GM19395 (cell line): ENCODE data around the gene UBE2J2.

Experiments used
- ATAC-seq: cut with Tn5 transposase; IDR thresholded peaks from one replicate; pipeline ENCODE4 v1.9.1; 2021; ENCODE audit warnings: mild to moderate bottlenecking, moderate library complexity; ENCODE audit not compliant: unreplicated experiment

Gene UBE2J2

GRCh38 chr1:1242461-1243265 is 31.0 kb downstream of the UBE2J2 start:
- ATAC-seq: no peak

DNA sequence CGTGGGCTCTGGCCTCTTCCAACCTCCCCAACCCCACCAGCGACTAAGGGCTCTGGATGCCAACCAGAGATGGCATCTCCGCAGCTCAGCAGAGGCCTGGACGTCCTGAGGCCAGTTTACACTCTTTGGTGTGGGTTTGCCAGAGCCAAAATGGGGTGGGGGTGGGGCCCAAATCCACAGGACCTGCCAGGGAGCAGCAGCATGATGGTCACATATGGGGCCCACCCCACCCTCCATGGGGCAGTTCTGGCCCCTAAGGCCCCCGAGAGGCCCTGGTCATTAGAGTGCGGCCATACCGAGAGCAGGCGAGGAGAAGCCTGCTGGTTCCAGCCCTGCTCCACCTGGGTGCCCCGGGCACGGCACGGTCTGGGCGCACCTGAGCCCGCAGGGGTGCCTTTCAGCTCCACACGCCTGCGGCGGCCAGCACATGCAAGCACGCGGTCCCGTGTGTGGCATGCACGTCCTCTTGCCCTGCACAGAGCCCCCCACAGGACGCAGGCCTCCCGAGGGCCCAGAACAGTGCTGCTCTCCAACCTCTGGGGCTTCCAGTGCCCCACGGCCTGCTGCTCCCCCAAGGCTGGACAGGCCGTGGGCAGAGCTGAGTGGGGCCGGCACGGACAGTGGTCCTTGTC is 31.9 kb downstream of the UBE2J2 start:
- no peak for ATAC-seq

DNA sequence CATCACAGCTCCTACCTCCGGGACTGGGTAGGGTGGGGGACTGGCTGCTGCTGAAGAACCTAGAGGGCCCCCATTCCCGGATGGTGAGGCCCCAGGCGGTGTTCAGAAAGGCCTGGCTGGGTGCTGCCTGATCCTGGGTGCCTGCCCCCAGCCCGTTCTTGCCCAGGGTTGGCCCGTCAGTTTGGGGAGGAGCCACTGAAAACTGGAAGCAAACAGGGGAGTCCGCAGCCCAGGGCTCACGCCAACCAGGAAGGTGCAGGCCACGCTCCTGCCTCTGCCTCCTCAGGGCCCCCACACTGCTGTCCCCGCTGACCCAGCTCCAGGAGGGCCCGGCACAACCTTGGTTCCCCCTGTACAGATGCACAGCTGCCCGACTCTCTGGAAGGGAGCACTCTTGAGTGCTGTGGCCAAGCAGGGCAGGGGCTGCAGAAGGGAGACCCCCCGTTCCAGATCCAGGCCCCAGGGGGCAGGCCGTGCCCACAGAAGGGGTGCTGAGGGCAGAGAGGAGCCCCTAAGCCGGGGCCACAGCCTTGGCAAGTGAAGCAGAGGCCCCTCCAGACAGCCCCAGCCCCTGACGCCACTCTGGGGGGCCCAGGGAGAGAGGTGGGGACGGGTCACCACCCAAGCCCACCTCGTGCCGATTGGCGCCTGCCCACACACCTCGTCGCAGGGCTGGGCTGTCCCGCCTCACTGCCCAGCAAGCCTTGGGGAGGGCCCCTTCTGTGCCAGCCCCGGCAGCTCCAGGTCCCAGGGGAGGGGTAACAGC is 32.6 kb downstream of the UBE2J2 start:
- ATAC-seq: no peak

GRCh38 chr1:1240348-1240732 is 33.3 kb downstream of the UBE2J2 start:
- no peak for ATAC-seq

GRCh38 chr1:1239614-1240347 is 33.9 kb downstream of the UBE2J2 start:
- no peak for ATAC-seq

- ATAC-seq: no peak
Observed at GRCh38 chr1:1239227-1239613, 34.4 kb downstream of the UBE2J2 start.

DNA sequence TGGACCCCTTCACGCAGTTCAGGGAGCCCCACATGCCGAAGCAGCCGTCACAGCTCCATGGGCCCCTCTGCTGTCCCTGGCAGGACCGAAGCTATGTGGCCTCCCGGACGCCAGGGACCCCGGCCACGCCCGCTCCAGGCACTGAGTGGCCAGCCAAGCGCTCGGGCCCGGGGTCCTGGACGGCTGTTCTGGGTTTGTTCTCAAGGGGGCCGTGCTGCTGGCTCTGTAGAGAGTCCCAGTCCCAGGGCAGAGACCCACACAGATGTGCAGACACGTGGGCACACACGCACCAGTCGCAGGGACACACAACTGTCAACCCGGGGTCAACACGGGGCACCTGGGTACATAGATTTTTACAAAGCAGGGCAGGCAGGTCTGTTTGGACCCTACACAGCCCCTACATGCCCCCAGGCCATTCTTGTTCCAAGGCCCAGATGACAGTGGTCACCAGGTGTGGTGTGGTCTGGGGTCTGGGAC is 34.9 kb downstream of the UBE2J2 start:
- ATAC-seq: no peak

DNA sequence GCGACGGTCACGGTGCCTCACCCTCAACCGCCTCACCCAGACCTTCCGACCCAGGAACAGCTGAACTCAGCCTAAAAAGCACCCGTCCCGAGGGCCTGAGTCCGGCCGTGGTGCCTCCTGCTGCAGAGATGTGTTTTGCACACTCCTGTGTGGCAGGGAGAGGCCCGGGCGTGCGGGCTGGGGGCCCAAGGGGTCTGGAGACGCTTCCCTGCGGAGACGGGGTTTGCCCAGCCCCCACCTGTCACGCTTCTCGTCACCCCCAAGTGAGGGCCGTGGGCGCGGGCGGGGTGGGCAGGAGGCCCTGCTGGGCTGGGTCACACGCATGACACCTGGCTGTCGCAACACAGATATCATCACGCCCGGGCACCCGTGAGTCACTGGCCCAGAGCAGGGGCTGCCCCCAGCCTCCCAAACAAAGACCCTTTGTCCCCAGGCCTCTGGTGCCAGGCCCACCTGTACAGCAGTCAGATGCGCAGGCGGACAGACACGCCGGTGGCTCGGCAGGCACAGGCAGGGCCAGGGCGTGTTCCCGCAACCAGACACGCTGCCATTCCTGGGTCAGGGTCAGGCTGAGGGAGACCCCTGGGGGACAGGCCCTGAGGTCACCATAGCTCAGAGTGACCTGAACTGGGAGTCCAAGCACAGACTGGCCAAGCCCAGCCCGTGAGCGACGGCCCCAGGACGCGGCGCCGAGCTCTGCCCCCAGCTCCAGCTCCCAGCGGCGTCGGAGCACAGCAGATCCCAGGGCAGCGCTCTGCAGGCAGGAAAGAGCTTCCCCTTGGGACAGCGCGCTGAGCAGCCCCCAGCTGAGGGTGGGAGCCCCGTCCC is 35.6 kb downstream of the UBE2J2 start:
- ATAC-seq: no peak

GRCh38 chr1:1236945-1237873 is 36.4 kb downstream of the UBE2J2 start:
- no peak for ATAC-seq

DNA sequence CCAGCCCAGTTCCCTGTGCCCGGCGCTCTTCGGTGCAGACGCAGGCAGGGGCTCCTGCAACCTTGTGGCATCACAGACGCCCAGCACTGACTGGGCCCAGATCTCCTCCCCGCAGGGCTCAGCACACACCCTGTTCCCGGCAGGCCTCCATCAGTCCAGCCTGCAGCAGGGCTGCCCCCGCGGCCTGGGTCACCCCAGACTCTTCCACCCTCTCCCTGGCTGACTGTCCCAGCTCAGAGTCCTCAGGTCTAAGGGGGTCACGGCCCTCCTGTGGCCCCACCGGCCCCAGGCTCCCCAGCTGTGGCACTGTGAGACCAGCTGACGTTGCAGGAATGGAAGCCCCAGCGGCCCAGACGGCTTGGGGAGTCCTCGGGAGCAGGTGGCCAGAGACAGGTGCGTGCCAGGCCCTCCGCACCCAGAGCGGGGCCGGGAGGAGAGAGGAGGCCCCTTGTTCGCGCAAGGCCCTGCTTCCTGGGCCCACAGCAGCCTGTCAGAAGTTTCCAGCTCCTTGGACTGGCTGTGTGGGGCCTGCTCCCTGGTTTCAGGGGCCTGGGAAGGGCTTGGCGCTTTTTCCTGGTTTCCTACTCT is 37.4 kb downstream of the UBE2J2 start:
- ATAC-seq: no peak

DNA sequence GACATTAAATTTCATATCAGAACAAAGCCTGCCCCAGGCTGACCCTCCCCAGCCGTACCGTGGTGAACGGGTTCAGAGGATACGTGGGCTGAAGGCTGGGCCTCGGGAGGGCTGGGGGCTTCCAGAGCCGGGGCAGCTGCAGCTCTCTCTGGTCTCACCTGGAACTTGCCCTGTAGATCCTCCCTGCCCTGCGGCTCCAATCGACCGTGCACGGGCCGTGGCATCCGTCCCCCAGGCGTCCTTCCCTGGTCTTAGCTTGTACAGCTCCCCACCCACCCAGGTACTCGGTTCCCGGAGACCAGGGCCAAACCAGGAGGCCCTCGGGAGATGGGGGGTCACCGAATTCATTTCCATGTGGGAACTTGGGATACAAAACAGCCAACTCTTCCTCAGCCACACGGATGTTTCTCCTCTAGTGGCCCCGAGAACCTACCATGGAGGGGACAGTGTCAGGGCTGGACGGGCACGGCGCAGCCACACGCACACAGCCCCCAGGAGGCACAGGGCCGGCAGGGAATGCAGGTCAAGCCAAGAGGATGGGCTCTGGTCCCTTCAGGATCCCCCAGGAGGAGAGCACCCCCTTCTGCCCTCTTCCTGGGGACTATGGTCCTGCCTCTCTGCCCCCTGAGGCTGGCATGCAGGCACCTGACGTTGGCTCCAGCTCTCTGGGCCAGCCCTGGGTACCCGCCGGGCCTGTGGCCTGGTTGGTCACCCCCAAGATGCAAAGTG is 38.5 kb downstream of the UBE2J2 start:
- no peak for ATAC-seq

- ATAC-seq: no peak
Observed at GRCh38 chr1:1234180-1234808, 39.4 kb downstream of the UBE2J2 start.

DNA sequence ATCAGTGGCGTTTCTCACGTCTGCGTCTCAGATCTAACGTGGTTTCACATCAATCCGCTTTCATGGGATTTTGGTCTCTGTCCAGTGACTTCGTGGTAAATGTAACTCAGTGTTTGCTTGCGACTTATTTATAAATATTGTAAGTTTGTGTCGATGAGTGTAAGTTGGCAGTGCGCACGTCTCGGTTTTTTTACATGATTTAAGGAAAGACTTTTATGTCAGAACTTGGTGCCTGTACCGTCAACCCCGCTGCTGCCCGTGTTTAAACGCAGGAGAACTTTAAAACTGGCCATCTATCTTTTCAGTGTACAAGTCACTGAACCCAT is 40.1 kb downstream of the UBE2J2 start:
- no peak for ATAC-seq

GRCh38 chr1:1232796-1233566 is 40.7 kb downstream of the UBE2J2 start:
- ATAC-seq: no peak

DNA sequence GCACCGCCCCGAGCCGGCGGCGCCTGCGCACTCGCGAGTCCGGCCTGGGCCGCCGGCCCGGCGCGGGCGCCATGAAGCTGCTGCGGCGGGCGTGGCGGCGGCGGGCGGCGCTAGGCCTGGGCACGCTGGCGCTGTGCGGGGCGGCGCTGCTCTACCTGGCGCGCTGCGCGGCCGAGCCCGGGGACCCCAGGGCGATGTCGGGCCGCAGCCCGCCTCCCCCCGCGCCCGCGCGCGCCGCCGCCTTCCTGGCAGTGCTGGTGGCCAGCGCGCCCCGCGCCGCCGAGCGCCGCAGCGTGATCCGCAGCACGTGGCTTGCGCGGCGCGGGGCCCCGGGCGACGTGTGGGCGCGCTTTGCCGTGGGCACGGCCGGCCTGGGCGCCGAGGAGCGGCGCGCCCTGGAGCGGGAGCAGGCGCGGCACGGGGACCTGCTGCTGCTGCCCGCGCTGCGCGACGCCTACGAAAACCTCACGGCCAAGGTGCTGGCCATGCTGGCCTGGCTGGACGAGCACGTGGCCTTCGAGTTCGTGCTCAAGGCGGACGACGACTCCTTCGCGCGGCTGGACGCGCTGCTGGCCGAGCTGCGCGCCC is 41.4 kb downstream of the UBE2J2 start, which contains the start of gene B3GALT6:
Gene B3GALT6, plus strand, starts transcription at position 30 of the 588 bp plus-strand sequence. Its CDS starts 42 bp downstream, at position 72.
- peak; percentile 3 for ATAC-seq

DNA sequence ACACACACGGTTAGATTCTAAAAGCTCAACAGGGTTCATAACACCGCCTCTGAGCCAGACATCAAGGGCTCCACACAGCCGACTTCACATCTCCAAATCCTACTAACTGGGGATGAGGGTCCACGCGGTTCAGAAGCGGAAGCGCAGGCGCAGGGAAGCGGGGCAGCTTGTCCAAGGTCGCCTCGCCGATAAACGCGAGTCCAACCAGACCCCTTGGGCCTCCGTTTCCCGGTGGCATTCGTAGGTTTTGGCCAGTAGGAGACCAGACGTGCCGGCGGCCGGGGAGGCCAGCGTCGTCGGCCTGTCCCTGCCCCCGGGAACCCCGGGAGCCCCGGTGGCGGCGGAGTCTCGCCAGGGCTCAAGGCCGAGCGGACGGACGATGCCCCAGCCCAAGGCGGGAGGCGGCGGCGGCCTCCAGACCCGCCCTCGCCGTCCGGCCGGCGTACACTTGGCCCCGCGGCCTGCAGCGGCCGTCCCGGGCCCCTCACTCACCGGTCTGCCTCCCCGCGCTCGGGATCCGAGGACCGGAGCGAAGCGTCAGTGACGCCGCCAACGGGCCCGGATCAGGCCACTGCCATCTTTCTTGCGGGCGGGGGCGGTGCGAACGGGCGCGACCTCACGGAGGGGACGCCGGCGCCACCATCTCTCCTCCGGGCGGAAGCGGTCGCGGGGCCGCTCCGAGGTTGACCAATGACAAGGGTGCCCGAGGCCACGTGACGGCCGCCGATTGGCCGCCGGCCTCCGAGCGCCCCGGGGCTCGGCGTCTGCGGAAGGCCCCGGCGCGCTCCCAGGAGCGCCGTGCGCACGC is 42.0 kb downstream of the UBE2J2 start, which contains the start of gene SDF4:
Gene SDF4, minus strand, starts transcription at position 602 of the 808 bp plus-strand sequence. CDS start 3,229 bp downstream, outside the sequence.
- ATAC-seq: peak; percentile 84
